Adipocyte (in vitro differentiated cells): ENCODE results near the gene PBX1.

ENCODE experiments used
- DNase-seq: peaks from one replicate; pipeline ENCODE4 v3.0.0-alpha.2; 2015; ENCODE audit warnings: low read depth
- H3K27me3 ChIP-seq: replicated peaks from 2 replicates; pipeline ENCODE4 v1.7.0; 2013; ENCODE audit warnings: mild to moderate bottlenecking, low read length, moderate library complexity; ENCODE audit not compliant: control insufficient read depth, insufficient read depth
- H3K36me3 ChIP-seq: 2 replicates; pipeline ENCODE4 v1.7.0; 2013; ENCODE audit warnings: low read length, mild to moderate bottlenecking, moderate library complexity; ENCODE audit not compliant: control insufficient read depth, insufficient read depth, severe bottlenecking
- H3K4me1 ChIP-seq: 2 replicates; pipeline ENCODE4 v1.7.0; 2013; ENCODE audit warnings: mild to moderate bottlenecking, low read length, moderate library complexity; ENCODE audit not compliant: control insufficient read depth, insufficient read depth
- H3K4me3 ChIP-seq: 2 replicates; pipeline ENCODE4 v1.7.0; 2013; ENCODE audit warnings: mild to moderate bottlenecking, low read length, moderate library complexity
- H3K9ac ChIP-seq: 2 replicates; pipeline ENCODE4 v1.7.0; 2013; ENCODE audit warnings: mild to moderate bottlenecking, low read length, moderate library complexity
- H3K9me3 ChIP-seq: 2 replicates; pipeline ENCODE4 v1.7.0; 2013; ENCODE audit warnings: mild to moderate bottlenecking, low read length, moderate library complexity; ENCODE audit not compliant: control insufficient read depth

PBX1 gene

DNA sequence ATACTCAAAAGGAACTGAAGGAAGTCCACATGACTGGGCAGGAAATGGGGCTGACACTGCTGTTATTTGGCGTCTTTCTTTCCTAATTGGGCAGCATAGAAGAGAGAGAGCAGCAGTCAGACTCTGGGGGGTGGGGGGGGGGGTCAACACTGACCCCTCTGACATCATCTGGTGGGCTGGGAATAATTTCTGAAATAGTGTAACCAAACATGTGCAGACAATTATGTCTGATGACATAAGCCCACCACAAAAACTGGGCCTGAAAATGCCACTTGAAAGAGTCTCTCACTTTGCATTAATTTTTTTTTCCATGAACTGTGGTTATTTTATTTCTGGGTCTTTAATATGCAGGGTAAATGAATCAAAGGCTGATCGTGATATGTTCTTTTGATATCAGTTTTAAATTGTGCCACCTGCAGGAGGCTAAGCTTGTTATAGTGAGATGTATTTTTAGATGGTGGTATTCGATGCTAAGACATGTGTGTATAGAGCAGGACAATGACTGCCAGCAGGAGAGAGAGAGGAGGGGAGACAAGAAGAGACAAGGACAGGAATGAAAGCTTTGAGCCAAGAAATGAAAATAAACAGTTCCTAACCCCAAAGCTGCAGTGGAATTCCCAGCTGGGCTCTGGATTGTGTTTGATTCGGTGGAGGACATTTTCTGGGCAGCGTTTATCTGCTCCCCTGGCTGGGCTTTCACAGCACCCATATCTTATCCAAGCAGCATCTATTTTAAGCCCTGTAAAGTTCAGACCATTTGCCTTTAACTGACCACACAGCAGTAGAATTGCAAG lies 264.7 kb downstream of the PBX1 start:
- peaks cover 62% of the 10 kb centered on the region for H3K36me3 ChIP-seq
- H3K27me3 ChIP-seq: no peaks in the 10 kb centered on the region
- H3K9me3 ChIP-seq: no peaks in the 10 kb centered on the region
- H3K9ac ChIP-seq: no peak overlapping the region
- no peak overlapping the region for H3K4me3 ChIP-seq
- no peaks in the 10 kb centered on the region for H3K4me1 ChIP-seq
- peak; percentile 78 for DNase-seq

DNA sequence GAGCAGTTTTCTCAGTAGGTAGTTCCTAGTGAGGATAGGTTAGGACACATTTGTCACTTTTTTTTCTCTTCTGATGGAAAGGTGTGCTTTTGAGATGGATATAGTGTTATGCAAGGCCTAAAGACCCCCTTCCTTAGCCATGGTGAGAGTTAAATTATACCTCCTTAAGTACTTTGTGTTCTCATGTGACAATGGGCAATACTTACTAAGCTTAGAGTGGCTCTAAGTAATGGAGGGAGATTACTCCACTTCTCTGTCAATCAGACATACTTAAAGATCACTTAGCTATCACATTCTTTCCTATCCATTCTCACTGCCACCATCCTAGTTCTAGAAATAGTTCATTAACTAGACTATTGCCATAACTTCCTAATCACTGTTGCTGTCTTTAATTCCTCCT lies 265.6 kb downstream of the PBX1 start:
- no peaks in the 10 kb centered on the region for H3K4me1 ChIP-seq
- DNase-seq: no peak
- no peaks in the 10 kb centered on the region for H3K9me3 ChIP-seq
- H3K4me3 ChIP-seq: no peak overlapping the region
- H3K27me3 ChIP-seq: no peaks in the 10 kb centered on the region
- H3K36me3 ChIP-seq: peaks cover 67% of the 10 kb centered on the region
- no peak overlapping the region for H3K9ac ChIP-seq

DNA sequence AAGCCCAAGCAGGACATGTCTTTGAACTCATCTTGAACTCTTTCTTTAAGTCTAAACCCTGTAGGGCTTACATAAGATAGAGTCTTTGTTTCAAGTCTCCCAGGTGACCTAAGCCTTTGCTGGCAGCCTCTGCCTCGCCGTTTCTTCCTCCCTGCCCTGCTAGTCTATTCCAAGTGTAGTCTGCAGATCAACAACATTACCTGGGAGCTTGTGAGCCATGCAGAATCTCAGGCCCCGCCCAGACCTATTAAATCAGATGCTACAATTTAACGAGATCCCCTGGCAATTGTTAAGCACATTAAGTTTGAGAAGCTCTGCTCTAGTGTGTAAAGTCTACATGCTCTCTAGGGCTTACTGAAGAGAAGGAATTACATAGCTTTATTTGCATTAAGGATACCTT lies 271.6 kb downstream of the PBX1 start:
- peaks cover 3% of the 10 kb centered on the region for H3K4me1 ChIP-seq
- no peaks in the 10 kb centered on the region for H3K9me3 ChIP-seq
- peaks cover 12% of the 10 kb centered on the region for H3K36me3 ChIP-seq
- no peak overlapping the region for H3K9ac ChIP-seq
- no peaks in the 10 kb centered on the region for H3K27me3 ChIP-seq
- DNase-seq: no peak
- H3K4me3 ChIP-seq: no peak overlapping the region

DNA sequence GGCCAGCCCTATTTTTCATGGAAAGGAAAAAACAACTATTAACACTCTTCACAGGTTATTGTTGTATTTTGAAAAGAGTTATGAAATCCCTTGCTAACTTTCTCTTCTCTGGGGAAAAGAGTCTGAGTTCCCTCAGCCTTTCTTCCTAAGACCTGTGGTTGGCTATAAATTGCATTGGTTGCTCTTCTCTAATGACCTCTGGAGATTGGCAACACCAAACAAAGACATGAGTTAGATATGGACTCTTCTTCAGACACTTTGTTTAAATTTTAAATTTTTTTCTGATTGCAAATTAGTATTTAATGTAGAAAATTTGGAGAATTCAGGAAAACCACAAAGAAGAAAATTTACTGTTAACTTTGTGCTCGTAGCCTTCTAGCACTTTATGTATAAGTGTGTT lies 275.7 kb downstream of the PBX1 start:
- Histone ChIP-seq H3K9me3 (no peaks in the 10 kb centered on the region), H3K4me1 (peaks cover 3% of the 10 kb centered on the region), H3K27me3 (no peaks in the 10 kb centered on the region), H3K4me3 (no peak overlapping the region), H3K9ac (no peak overlapping the region), H3K36me3 (peaks cover 8% of the 10 kb centered on the region)
- DNase-seq: no peak

DNA sequence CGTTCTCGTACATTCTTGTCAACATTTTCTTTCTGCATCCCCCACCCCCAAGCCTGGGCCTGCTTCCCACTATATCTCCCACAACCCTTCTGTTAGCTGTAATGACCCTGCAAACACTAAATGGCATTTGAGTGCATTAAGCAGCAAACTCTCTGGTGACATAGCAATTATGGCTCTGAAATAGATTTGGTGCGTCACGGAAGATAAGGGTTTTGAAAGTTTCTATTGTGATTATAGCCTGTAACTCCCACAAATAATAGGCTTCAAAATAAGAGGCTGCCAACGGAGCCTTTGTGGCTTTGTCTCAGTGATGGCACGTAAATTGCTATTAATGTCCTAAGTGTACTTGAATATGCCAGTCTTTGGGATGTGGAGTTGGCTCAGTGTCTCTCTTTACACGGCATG lies 277.6 kb downstream of the PBX1 start:
- DNase-seq: no peak
- no peak overlapping the region for H3K9ac ChIP-seq
- no peak overlapping the region for H3K4me3 ChIP-seq
- peaks cover 3% of the 10 kb centered on the region for H3K4me1 ChIP-seq
- H3K27me3 ChIP-seq: no peaks in the 10 kb centered on the region
- H3K9me3 ChIP-seq: no peaks in the 10 kb centered on the region
- peaks cover 14% of the 10 kb centered on the region for H3K36me3 ChIP-seq

DNA sequence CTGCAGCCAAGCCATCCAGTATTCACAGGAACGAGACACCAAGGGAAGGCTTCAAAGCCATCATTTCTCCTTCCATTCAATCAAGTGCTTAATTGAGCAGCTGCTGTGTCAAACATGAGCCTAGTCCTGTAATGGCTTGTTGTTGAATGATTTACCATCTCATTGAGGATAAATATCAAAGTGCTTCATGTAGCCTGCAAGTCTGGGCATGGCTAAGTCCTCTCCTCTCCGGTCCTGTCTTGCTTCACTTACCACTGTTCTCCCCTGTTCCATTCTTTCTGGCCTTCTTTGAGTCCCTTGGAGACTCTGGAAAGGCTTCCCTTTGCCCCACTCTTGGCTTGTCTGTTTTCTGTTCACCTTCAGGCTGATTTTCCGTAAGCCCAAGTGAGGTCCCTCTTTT lies 279.8 kb downstream of the PBX1 start:
- Histone ChIP-seq H3K27me3 (no peaks in the 10 kb centered on the region), H3K4me1 (peaks cover 13% of the 10 kb centered on the region), H3K36me3 (peaks cover 14% of the 10 kb centered on the region), H3K4me3 (no peak overlapping the region), H3K9ac (no peak overlapping the region), H3K9me3 (no peaks in the 10 kb centered on the region)
- no peak for DNase-seq

DNA sequence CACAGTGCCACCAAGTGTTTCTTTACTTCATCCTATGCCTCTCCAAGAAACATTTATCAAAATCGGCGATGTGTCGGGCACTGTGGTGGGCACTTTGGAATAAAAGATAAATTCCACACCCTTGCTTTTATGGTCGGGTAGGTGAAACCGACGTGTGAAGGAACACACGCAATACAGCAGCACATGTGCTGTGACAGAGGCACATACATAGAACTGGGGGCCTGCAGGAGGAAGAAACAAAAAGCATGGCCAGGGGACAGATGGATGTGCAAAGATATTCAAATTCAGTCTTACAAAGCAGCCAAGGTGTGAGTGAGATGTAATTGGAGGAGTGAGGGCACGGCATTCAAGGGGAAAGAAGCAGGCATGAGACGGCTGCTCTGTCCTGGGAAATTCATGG lies 282.0 kb downstream of the PBX1 start:
- Histone ChIP-seq H3K4me1 (peaks cover 15% of the 10 kb centered on the region), H3K9me3 (no peaks in the 10 kb centered on the region), H3K36me3 (peaks cover 19% of the 10 kb centered on the region), H3K9ac (no peak overlapping the region), H3K27me3 (no peaks in the 10 kb centered on the region), H3K4me3 (no peak overlapping the region)
- no peak for DNase-seq

DNA sequence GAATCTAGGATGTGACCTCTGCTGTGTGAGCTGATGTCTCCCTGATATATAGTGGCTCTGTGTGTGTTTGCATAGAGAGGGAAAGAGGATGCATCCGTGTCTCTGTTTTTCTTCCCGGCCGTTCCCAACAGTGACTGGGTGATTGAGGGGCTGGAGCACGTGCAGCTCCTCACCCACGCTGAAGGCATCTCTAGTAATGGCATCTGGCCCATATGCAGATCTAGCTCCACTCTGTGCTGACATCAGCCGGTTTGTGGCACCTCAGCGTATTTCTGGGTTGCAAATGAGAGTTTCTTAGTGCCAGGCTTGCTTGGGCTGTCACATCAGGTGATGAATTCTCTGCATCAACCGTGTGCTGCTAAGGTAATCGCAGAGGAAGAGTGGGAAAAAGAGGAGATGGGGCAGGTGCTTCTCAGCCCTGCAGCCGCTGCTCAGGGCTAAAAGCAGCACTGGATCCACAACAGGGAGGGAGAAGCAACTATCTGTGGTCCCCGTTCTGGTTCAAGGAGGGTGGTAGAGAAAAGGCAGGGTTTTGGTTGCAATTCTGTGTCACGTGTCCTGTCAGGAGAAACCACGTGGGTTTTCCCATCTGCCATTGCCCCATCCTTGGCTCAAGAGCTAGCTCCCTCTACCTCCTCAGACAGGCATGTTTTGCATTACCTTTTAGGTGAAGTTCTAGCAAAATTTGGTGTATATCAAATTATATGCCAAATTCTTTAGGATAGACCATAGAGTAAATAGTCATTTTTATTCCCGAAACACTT lies 282.9 kb downstream of the PBX1 start:
- Histone ChIP-seq H3K36me3 (peaks cover 28% of the 10 kb centered on the region), H3K9me3 (no peaks in the 10 kb centered on the region), H3K4me3 (no peak overlapping the region), H3K9ac (no peak overlapping the region), H3K27me3 (no peaks in the 10 kb centered on the region), H3K4me1 (peaks cover 15% of the 10 kb centered on the region)
- no peak for DNase-seq

DNA sequence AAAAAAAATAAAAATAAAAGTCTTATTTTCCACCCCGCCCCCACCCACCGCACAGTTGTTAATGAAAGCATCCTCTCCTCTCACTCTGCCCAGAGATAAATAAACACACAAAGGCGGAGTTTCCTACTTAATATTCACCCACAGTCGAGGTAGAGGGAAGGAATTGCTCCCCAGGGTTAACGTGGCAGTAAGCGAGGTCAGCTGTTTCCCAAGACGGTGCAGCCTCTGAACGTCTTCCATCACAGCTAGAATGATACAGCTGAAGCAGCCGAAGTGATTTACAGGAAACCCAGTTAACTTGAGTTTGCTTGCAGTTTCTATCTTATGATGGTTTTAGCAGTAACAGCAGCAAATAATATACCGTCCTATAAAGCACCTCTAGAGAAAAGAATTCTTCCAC lies 283.9 kb downstream of the PBX1 start:
- peaks cover 35% of the 10 kb centered on the region for H3K36me3 ChIP-seq
- H3K27me3 ChIP-seq: no peaks in the 10 kb centered on the region
- no peak for DNase-seq
- peaks cover 20% of the 10 kb centered on the region for H3K4me1 ChIP-seq
- no peak overlapping the region for H3K4me3 ChIP-seq
- H3K9ac ChIP-seq: no peak overlapping the region
- no peaks in the 10 kb centered on the region for H3K9me3 ChIP-seq

DNA sequence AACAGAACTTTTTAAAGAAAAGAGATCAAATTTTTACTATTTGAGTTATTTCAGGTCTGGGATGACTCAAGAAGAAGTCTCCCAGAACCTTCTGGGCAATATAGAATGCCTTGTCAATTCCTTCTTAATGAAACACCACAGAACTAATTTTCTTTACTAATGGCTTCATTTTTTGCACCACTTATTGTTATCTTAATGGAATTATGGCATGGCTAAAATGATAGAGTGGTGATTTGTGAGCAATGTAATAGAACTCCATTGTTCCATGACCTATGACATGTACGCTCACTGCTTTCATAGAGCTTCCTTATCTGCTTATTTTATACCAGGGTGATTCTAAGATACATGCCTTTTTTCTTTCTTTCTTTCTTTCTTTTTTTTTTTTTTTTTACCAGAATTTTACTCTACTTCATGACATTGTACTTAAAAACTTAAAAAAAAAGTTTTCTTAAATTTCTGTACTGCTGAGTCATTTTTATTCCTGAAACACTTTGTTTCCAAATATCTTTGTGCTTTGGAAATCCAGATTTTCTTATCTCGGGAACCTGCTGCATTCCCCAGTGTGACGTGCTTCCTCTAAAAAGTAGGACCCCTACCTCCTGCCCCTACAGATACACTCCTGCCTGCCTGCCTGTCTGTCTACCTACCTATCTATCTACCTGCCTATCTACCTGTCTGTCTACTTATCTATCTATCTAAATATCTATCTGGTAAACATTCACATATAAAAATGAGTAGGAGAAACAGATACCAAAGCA lies 284.9 kb downstream of the PBX1 start:
- peaks cover 20% of the 10 kb centered on the region for H3K4me1 ChIP-seq
- peaks cover 45% of the 10 kb centered on the region for H3K36me3 ChIP-seq
- H3K9me3 ChIP-seq: no peaks in the 10 kb centered on the region
- H3K9ac ChIP-seq: no peak overlapping the region
- peak; percentile 23 for DNase-seq
- H3K4me3 ChIP-seq: no peak overlapping the region
- H3K27me3 ChIP-seq: no peaks in the 10 kb centered on the region
